ENCODE measurements around the gene SLC25A40. TPM values are rescaled to one million over a fixed set of nuclear protein-coding genes. Genes with fewer than 3 reads are reported as not detected.
"Not testable (repeated sequence)": the region's sequence is repeated elsewhere in the genome, so short reads cannot be mapped to it uniquely, and the experiment has no call there.

The SLC25A40 gene
- total RNA-seq, 1 donor from 2014 or later, result 8.0 TPM

DNA sequence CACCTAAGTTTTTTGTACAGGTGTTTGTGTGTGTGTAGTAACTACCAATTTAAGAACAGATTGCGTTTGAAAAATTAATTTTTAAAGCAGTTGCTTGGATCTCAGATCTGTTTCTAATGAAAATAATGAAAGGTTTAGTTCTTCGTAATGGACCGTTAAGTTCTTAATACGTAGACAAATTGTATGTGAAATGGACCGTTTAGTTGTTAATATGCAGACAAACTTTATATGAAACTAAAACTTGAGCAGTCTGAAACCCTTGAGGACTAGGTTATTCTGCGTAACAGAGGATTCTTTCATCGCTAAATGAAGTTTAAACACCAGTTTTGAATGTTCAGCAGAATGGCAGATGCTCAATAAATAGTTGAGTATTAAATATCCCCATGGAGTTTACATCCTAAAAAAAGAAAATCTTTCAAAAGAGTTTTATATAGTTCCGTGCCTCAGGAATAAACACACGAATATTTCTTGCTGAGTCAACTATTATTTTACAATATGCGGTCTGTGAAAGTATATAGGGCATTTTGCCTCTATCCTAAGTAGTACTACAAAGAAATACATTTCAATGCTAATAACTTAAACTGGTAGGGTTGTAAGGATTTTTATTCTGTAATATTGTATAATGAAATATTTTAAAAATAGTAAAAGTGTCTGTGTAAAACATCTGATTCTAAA, 1.3 kb upstream of the SLC25A40 start:
- TF ChIP-seq, protein P1, sequence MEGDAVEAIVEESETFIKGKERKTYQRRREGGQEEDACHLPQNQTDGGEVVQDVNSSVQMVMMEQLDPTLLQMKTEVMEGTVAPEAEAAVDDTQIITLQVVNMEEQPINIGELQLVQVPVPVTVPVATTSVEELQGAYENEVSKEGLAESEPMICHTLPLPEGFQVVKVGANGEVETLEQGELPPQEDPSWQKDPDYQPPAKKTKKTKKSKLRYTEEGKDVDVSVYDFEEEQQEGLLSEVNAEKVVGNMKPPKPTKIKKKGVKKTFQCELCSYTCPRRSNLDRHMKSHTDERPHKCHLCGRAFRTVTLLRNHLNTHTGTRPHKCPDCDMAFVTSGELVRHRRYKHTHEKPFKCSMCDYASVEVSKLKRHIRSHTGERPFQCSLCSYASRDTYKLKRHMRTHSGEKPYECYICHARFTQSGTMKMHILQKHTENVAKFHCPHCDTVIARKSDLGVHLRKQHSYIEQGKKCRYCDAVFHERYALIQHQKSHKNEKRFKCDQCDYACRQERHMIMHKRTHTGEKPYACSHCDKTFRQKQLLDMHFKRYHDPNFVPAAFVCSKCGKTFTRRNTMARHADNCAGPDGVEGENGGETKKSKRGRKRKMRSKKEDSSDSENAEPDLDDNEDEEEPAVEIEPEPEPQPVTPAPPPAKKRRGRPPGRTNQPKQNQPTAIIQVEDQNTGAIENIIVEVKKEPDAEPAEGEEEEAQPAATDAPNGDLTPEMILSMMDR (conservative IDR thresholded peaks at IDR 0.05; ENCODE audit: low read depth, low read length), result no peak
- no peak for DNase-seq (ENCODE audit: low read depth)
- peak overlapping the region; percentile 95 for H3K4me3 ChIP-seq (ENCODE audit: low read depth, low read length)

DNA sequence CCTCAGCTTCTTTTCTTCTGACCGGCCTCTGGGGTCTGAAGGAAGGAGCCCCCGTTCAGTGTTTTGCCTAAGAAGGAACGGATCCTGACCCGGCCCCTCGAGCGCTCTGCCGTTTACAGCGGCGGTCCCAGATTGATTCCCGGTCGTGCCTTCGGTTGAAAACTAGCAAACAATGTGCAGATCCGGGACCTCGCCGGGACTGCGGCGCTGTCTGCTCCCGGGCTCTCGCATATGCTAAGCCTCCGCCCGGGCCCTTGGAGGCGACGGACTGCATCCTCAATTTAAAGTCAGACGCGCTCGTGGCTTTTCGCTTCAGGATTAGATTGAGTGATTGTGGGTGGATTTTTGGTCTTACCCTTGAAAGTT, 692 bp upstream of the SLC25A40 start:
- H3K4me3 ChIP-seq (ENCODE audit: low read depth, low read length), result peak overlapping the region; percentile 95
- TF ChIP-seq, protein P1 (conservative IDR thresholded peaks at IDR 0.05; ENCODE audit: low read depth, low read length), result no peak
- no peak for DNase-seq (ENCODE audit: low read depth)

DNA sequence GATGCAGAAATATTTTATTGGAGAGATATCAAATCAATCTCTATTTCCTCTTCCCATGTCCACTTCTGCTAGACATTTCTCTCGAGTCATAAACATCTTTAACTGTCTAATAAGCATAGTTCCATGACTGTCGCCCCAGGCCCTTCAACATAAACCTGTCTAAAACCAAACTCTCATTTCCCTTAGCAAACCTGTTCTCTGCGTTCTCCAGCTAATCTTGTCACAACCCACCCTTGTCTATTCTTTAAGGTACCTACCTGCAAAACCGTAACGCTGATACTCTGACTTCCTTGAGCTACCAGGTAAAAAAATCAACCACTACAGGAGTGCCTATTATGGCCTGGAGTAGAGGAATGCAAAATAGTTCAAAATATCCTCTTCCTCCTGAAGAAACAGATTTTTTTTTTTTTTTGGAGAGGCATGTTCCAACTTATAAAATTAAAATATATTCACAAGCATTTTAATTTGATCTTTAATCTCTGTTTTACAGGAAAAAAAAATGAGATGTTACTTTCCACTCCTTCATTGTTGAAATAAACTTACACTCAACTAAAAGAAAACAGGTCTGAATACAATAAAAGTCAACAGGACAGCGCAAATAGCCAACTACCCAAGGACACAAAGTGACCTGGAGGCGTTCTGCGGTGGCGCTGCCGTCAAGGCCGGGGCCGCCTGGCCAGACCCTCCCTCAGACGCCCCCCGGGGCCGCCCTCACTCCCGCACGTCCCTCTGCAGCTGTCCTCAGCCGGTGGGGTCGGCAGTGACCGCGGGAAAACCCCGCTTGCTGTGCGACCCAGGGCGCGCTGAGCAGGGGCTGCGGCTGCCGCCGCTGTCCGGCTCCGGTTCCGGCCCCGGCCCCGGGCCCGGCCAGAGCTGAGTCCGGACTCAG, 765 bp downstream of the SLC25A40 start:
- DNase-seq (ENCODE audit: low read depth), result no peak
- H3K4me3 ChIP-seq (ENCODE audit: low read depth, low read length), result peak overlapping the region; percentile 95
- TF ChIP-seq, protein P1 (conservative IDR thresholded peaks at IDR 0.05; ENCODE audit: low read depth, low read length), result no peak

DNA sequence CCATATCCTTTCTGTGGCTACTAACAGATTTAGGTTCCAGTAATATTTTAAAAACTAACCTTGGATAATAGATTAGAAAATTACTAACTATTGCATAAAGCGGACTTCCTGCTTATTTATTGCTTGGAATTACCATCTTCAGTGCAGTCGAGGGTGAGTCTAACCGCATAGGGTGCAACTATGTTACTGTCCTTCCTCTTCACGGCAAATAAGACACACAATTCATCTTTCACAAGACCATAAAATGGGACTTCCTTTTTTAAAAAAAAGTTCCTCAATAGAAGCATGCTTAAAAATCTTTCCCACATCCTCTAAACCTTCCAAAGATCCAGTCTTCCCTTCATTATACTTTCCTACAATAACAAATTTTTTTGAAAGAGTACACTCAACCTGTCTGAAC, 2.1 kb downstream of the SLC25A40 start:
- no peak for DNase-seq (ENCODE audit: low read depth)
- TF ChIP-seq, protein P1 (conservative IDR thresholded peaks at IDR 0.05; ENCODE audit: low read depth, low read length), result no peak
- peak overlapping the region; percentile 95 for H3K4me3 ChIP-seq (ENCODE audit: low read depth, low read length)

DNA sequence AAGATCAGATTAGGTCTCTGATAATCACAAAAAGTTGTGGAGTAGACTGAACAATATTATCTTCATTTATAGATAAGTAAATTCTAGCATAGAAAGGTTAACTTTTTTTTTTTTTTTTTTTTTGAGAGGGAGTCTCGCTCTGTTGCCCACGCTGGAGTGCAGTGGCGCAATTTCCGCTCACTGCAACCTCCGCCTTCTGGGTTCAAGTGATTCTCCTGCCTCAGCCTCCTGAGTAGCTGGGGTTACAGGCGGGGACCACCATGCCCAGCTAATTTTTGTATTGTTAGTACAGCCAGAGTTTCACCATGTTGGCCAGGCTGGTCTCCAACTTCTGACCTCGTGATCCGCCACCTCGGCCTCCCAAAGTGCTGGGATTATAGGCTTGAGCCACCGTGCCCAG, 2.8 kb downstream of the SLC25A40 start:
- not testable (repeated sequence) for DNase-seq (ENCODE audit: low read depth); H3K4me3 ChIP-seq (ENCODE audit: low read depth, low read length)

DNA sequence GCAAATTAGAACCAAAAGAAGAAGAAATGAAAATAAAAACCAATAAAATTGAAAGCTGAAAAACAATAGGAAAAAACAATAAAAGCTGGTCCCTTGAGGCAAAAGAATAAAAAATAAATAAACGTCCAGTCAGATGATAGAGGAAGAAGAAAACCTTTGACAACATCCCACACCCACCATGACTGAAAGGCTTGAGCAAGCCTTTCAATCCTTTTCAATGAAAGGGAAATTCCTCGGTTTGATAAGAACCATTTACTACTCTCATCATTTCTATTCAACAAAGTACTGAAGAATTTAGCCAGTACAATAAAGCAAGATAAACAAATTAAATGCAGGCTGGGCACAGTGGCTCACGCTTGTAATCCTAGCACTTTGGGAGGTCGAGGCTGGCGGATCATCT, 3.8 kb downstream of the SLC25A40 start:
- TF ChIP-seq, protein P1 (conservative IDR thresholded peaks at IDR 0.05; ENCODE audit: low read depth, low read length), result no peak
- no peak for DNase-seq (ENCODE audit: low read depth)
- H3K4me3 ChIP-seq (ENCODE audit: low read depth, low read length), result no peak overlapping the region

DNA sequence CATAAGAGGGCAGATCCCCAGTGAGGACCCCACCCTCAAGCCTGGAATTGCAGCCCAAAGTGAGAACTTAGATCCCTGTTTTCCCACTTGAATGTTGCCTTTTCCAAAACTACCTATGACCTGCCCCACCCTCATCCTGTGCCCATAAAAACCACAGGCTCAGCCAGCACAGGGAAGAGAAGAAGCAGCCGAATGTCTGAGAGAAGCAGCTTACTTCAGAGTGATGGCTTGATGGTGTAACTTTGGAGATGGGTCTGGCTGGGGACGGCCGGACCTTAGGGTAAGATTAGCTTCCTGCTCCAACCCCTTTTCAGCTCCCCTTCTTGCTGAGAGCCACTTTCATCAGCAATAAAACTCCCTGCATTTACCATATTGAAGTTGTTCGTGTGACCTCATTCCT, 5.7 kb downstream of the SLC25A40 start:
- no peak for DNase-seq (ENCODE audit: low read depth)
- TF ChIP-seq, protein P1 (conservative IDR thresholded peaks at IDR 0.05; ENCODE audit: low read depth, low read length), result no peak
- H3K4me3 ChIP-seq (ENCODE audit: low read depth, low read length), result no peak overlapping the region

DNA sequence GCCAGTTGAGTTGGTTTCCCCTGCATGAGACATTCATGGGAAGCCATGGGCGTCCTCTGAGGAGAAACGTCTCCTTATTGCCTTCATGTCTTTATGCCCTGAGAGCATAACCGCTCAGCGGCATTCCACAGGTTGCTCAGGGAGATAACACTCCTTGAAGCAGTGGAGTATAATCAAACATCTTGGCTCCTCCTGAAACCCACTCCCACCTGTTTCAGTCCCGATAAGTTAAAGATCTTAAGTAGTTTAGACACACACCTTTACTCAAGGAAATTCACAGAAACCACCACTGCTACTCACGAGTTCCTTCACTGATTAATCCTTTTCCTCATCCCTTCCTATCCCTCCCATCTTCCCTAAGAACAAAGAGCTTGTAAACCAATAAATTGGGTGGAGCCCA, 9.6 kb downstream of the SLC25A40 start:
- not testable (repeated sequence) for H3K4me3 ChIP-seq (ENCODE audit: low read depth, low read length); DNase-seq (ENCODE audit: low read depth)
